ENCODE results near the gene RUFY4.
"Not testable (repeated sequence)": the region's sequence is repeated elsewhere in the genome, so short reads cannot be mapped to it uniquely, and the experiment has no call there.

RUFY4 gene

GRCh38 chr2:218033590-218034496, 35.2 kb upstream of the RUFY4 start:
- Histone ChIP-seq H3K4me3 (ENCODE audit: low read length) (no peak overlapping the region), H3K4me1 (ENCODE audit: control insufficient read depth, insufficient read depth, low read length) (peaks cover 18% of the 10 kb centered on the region), H3K36me3 (ENCODE audit: control insufficient read depth, insufficient read depth, low read length) (no peaks in the 10 kb centered on the region), H3K9me3 (ENCODE audit: control insufficient read depth, low read length) (no peaks in the 10 kb centered on the region), H3K9ac (ENCODE audit: low read length) (peak overlapping the region; percentile 25), H3K27me3 (ENCODE audit: control insufficient read depth, insufficient read depth, low read length) (peaks cover 9% of the 10 kb centered on the region)

GRCh38 chr2:218034497-218035213, 34.4 kb upstream of the RUFY4 start:
- not testable (repeated sequence) for H3K9me3 ChIP-seq (ENCODE audit: control insufficient read depth, low read length); H3K36me3 ChIP-seq (ENCODE audit: control insufficient read depth, insufficient read depth, low read length); H3K27me3 ChIP-seq (ENCODE audit: control insufficient read depth, insufficient read depth, low read length); H3K4me3 ChIP-seq (ENCODE audit: low read length)
- peak overlapping the region; percentile 53 for H3K9ac ChIP-seq (ENCODE audit: low read length)
- H3K4me1 ChIP-seq (ENCODE audit: control insufficient read depth, insufficient read depth, low read length) = peaks cover 10% of the 10 kb centered on the region

GRCh38 chr2:218035463-218036100, 33.5 kb upstream of the RUFY4 start:
- Histone ChIP-seq H3K27me3 (ENCODE audit: control insufficient read depth, insufficient read depth, low read length) (peaks cover 9% of the 10 kb centered on the region), H3K9me3 (ENCODE audit: control insufficient read depth, low read length) (no peaks in the 10 kb centered on the region), H3K4me1 (ENCODE audit: control insufficient read depth, insufficient read depth, low read length) (peaks cover 9% of the 10 kb centered on the region), H3K4me3 (ENCODE audit: low read length) (no peak overlapping the region), H3K9ac (ENCODE audit: low read length) (peak overlapping the region; percentile 53), H3K36me3 (ENCODE audit: control insufficient read depth, insufficient read depth, low read length) (no peaks in the 10 kb centered on the region)

GRCh38 chr2:218036371-218036770, 32.7 kb upstream of the RUFY4 start:
- Histone ChIP-seq H3K4me1 (ENCODE audit: control insufficient read depth, insufficient read depth, low read length) (peaks cover 9% of the 10 kb centered on the region), H3K4me3 (ENCODE audit: low read length) (no peak overlapping the region), H3K9ac (ENCODE audit: low read length) (no peak overlapping the region), H3K9me3 (ENCODE audit: control insufficient read depth, low read length) (no peaks in the 10 kb centered on the region), H3K27me3 (ENCODE audit: control insufficient read depth, insufficient read depth, low read length) (peaks cover 9% of the 10 kb centered on the region), H3K36me3 (ENCODE audit: control insufficient read depth, insufficient read depth, low read length) (no peaks in the 10 kb centered on the region)

GRCh38 chr2:218039171-218039570, 29.9 kb upstream of the RUFY4 start:
- H3K4me1 ChIP-seq (ENCODE audit: control insufficient read depth, insufficient read depth, low read length) = peaks cover 6% of the 10 kb centered on the region
- H3K9me3 ChIP-seq (ENCODE audit: control insufficient read depth, low read length) = no peaks in the 10 kb centered on the region
- no peak overlapping the region for H3K9ac ChIP-seq (ENCODE audit: low read length)
- no peaks in the 10 kb centered on the region for H3K36me3 ChIP-seq (ENCODE audit: control insufficient read depth, insufficient read depth, low read length)
- no peak overlapping the region for H3K4me3 ChIP-seq (ENCODE audit: low read length)
- peaks cover 5% of the 10 kb centered on the region for H3K27me3 ChIP-seq (ENCODE audit: control insufficient read depth, insufficient read depth, low read length)

- Histone ChIP-seq H3K9ac (ENCODE audit: low read length) (no peak overlapping the region), H3K36me3 (ENCODE audit: control insufficient read depth, insufficient read depth, low read length) (no peaks in the 10 kb centered on the region), H3K4me1 (ENCODE audit: control insufficient read depth, insufficient read depth, low read length) (no peaks in the 10 kb centered on the region), H3K27me3 (ENCODE audit: control insufficient read depth, insufficient read depth, low read length) (no peaks in the 10 kb centered on the region), H3K4me3 (ENCODE audit: low read length) (no peak overlapping the region), H3K9me3 (ENCODE audit: control insufficient read depth, low read length) (no peaks in the 10 kb centered on the region)
These were observed 28.2 kb upstream of the RUFY4 start for GRCh38 chr2:218040883-218041282.

- Histone ChIP-seq H3K27me3 (ENCODE audit: control insufficient read depth, insufficient read depth, low read length) (no peaks in the 10 kb centered on the region), H3K36me3 (ENCODE audit: control insufficient read depth, insufficient read depth, low read length) (no peaks in the 10 kb centered on the region), H3K4me3 (ENCODE audit: low read length) (no peak overlapping the region), H3K4me1 (ENCODE audit: control insufficient read depth, insufficient read depth, low read length) (no peaks in the 10 kb centered on the region), H3K9me3 (ENCODE audit: control insufficient read depth, low read length) (no peaks in the 10 kb centered on the region), H3K9ac (ENCODE audit: low read length) (no peak overlapping the region)
These were observed 27.5 kb upstream of the RUFY4 start for GRCh38 chr2:218041302-218042168.

GRCh38 chr2:218043100-218043499, 26.0 kb upstream of the RUFY4 start:
- Histone ChIP-seq H3K36me3 (ENCODE audit: control insufficient read depth, insufficient read depth, low read length) (no peaks in the 10 kb centered on the region), H3K9ac (ENCODE audit: low read length) (no peak overlapping the region), H3K4me3 (ENCODE audit: low read length) (no peak overlapping the region), H3K4me1 (ENCODE audit: control insufficient read depth, insufficient read depth, low read length) (no peaks in the 10 kb centered on the region), H3K9me3 (ENCODE audit: control insufficient read depth, low read length) (no peaks in the 10 kb centered on the region), H3K27me3 (ENCODE audit: control insufficient read depth, insufficient read depth, low read length) (no peaks in the 10 kb centered on the region)

GRCh38 chr2:218043701-218044109, 25.3 kb upstream of the RUFY4 start:
- Histone ChIP-seq H3K9me3 (ENCODE audit: control insufficient read depth, low read length) (no peaks in the 10 kb centered on the region), H3K27me3 (ENCODE audit: control insufficient read depth, insufficient read depth, low read length) (no peaks in the 10 kb centered on the region), H3K4me1 (ENCODE audit: control insufficient read depth, insufficient read depth, low read length) (no peaks in the 10 kb centered on the region), H3K9ac (ENCODE audit: low read length) (no peak overlapping the region), H3K36me3 (ENCODE audit: control insufficient read depth, insufficient read depth, low read length) (no peaks in the 10 kb centered on the region), H3K4me3 (ENCODE audit: low read length) (no peak overlapping the region)

- not testable (repeated sequence) for H3K9ac ChIP-seq (ENCODE audit: low read length); H3K36me3 ChIP-seq (ENCODE audit: control insufficient read depth, insufficient read depth, low read length); H3K9me3 ChIP-seq (ENCODE audit: control insufficient read depth, low read length); H3K4me1 ChIP-seq (ENCODE audit: control insufficient read depth, insufficient read depth, low read length); H3K4me3 ChIP-seq (ENCODE audit: low read length); H3K27me3 ChIP-seq (ENCODE audit: control insufficient read depth, insufficient read depth, low read length)
These were observed 24.5 kb upstream of the RUFY4 start for GRCh38 chr2:218044599-218044998.

GRCh38 chr2:218046238-218046637, 22.8 kb upstream of the RUFY4 start:
- H3K9ac ChIP-seq (ENCODE audit: low read length) = no peak overlapping the region
- no peak overlapping the region for H3K4me3 ChIP-seq (ENCODE audit: low read length)
- H3K4me1 ChIP-seq (ENCODE audit: control insufficient read depth, insufficient read depth, low read length) = no peaks in the 10 kb centered on the region
- no peaks in the 10 kb centered on the region for H3K9me3 ChIP-seq (ENCODE audit: control insufficient read depth, low read length)
- H3K36me3 ChIP-seq (ENCODE audit: control insufficient read depth, insufficient read depth, low read length) = no peaks in the 10 kb centered on the region
- H3K27me3 ChIP-seq (ENCODE audit: control insufficient read depth, insufficient read depth, low read length) = no peaks in the 10 kb centered on the region

Data from mucosa of stomach (tissue), 1 donor.